ENCODE data around the gene BEND5. TPM values are rescaled to one million over a fixed set of nuclear protein-coding genes. Genes with fewer than 3 reads are reported as not detected.
A peak's percentile ranks its signal among the peaks of the same experiment; 100 is the strongest.

Gene BEND5
- total RNA-seq, 1 donor from 2014 or later: 5.7 TPM

DNA sequence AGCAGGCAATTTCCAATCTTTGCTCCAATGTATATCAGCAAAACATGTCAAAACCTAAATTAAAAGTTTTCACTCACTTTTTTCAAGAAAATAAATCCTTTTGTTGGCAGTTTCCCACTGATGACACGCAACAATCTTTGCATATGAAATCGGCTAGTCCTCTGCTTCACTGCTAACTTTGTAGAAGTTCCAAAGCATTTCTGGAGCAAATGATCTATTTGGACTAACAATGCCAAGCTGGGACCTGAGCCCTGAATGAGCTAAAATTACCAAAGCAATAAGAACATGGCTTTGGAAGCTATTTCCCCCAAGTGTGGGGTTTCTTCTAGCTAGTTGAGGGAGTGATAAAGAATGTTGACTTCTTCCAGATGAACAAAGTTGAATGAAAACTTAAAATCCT, 5.1 kb downstream of the BEND5 start:
- ATAC-seq (no peak), DNase-seq (ENCODE audit: low spot score) (no peak)
- intact Hi-C loops (cut with DNase I): no loop called here

DNA sequence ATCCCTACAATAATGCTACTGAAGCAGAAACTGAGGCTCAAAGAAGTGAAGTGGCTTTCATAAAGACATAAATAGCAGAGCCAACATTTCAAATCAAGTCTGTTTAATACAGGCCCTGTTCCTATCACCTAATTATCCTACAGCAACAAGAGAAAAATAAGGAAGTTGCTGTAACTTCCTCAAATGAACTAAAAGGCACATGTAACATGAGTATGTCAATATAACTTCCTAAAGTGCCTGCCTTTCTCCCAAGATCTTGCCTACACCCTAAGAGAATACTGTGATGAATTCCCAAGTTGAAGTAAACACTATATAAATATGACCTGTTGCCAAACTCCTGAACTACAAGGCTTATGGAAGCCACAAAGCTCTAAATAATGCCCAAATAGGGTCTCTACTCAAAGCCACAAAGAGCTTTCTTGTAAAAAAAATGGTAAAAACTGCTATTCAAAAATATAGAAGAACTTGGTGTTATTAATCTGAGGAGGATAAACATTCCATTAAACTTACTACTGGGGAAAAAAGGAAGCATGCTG, 8.6 kb downstream of the BEND5 start:
- intact Hi-C loops (cut with DNase I): no loop called here
- ATAC-seq (no peak), DNase-seq (ENCODE audit: low spot score) (no peak)

DNA sequence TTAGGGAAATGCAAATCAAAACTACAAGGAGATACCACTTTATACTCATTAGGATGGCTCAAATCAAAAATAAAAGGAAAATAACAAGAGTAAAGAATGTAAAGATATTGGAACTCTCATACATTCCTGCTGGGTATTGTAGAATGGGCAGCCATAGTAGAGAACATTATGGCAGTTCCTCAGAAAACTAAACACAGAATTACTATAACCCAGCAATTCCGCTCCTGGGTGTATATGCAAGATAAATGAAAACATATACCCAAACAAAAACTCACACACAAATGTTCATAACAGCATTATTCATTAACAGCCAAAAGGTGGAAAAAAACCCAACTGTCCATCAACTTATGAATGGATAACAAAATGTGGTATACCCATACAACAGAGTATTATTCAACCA, 11.4 kb downstream of the BEND5 start:
- intact Hi-C loops (cut with DNase I): no loop called here
- ATAC-seq (no peak), DNase-seq (ENCODE audit: low spot score) (no peak)

DNA sequence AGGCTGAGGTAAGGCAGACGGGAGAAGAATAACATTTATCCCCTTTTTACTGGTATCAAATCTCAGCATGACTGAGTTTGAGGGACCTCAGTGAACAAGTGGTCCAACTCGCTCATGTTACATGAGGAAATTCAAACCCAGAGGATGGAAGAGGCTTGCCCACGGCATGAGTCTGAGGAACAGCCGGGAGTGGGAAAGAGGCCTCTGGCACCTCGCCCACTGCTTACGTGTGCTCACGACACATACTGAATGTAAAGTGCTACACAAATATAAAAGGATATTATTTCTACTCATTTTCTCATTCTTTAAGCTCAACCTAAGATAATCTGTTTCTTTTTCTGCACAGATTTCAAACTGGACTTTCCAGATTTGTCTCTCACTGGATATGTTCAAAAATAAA, 14.7 kb downstream of the BEND5 start:
- intact Hi-C loops (cut with DNase I): no loop called here
- ATAC-seq: no peak
- no peak for DNase-seq (ENCODE audit: low spot score)

DNA sequence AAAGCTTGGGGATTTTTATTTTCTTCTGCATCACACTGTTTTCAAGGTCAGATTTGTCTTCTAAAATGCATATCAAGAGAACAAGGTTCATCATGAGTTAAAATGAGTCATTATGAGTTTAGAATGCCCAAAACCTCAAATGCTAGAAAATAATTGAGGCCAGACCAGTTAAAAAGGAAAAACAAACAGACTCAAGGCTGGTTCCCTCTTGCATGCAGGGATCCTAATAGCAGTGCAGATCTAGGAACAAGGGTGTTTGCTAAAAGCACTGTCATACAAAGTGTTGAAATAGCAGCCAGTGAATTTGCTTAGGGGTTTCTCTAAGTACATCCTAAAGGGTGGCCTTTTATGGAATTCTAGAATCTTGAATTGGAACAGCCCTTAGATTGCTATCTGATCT, 15.3 kb downstream of the BEND5 start:
- DNase-seq (ENCODE audit: low spot score) (no peak), ATAC-seq (no peak)
- intact Hi-C loops (cut with DNase I): no loop called here

DNA sequence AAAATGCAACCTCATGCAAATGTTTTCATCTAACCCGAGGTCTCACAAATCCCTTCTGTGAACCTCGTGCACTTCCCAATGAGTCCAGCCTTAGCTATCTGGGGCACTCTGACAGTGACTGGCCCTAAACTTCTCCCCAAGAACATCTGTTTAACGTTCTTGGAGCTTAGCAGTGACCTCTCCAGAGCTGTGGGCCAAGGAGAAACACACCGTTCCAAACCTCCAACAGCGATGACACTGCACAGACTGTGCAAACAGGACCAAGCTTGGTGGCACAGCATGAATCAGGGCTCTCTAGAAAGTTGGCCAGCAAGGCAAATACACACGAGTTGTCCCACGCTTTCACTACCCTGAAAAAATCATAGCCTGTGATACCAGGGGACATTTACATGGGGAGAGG, 15.8 kb downstream of the BEND5 start:
- intact Hi-C loops (cut with DNase I): no loop called here
- ATAC-seq (no peak), DNase-seq (ENCODE audit: low spot score) (no peak)

DNA sequence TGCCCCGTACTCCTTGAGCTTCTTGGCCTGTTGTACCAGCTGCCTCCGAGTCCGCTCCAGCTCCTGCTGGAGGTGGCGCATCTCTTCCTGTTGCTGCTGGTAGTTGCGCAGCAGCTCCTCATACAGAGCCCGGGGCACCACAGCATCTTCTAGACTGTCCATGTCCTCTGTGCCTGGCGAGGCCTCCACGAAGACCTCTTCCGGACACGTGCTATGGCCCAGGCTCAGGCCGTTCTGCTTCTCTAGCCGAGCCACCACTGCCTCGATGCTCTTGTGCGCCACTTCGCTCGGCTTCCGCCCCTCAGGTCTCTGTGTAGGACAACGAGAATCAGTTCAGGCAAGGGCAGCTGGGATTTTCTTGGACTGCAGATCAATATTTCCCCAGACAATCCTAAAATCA, 17.7 kb downstream of the BEND5 start:
- intact Hi-C loops (cut with DNase I): no loop called here
- DNase-seq (ENCODE audit: low spot score): no peak
- no peak for ATAC-seq

DNA sequence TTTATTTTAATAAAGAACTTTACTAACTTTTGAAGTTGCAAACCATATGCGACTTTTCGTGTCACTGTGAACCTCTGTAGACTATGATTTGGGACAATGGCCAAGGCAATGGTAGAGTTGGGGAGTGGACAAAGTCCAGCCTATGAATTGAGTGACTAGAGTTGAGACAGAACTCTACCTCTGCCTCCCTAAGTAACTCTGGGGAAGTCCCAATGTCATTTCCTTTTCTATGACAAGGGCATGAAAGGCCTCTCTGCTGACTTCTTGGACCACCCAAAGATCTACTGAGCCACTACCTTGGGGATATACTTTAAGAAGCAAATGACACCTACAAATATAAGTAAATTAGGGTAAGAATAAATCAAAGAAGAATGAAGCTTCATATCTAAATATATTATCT, 19.3 kb downstream of the BEND5 start:
- no peak for DNase-seq (ENCODE audit: low spot score)
- intact Hi-C loops (cut with DNase I): no loop called here
- ATAC-seq: no peak

DNA sequence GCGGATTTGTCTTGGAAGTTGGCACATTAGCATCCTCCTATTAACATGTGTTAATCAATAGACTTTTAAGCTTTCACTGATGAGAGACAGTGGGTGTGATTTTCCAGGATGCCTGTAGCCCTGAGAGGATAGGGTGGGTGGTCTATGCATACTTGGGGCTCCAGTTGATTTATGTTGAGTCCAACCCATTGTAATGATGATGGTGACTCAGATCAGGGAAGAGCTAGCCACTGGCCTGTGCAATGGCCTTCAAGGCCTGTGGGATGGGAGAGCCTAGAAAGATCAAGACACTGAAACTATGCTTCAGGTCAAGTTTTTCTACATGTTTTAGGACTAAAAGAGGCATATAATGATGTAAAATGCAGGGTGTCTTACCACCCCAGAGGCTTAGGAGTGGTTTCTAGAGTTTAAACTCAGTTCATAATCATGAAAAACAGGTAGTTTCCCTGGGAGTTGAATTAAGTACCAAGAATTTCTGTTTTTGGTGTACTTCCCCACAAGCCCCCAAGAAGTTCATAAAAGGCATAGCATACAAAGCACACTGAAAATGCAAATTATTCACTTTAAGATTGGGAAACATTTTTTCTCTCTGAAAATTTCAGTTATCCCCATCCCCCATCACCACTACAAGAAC, 19.9 kb downstream of the BEND5 start:
- no peak for DNase-seq (ENCODE audit: low spot score)
- ATAC-seq: no peak
- intact Hi-C loops (cut with DNase I): no loop called here

DNA sequence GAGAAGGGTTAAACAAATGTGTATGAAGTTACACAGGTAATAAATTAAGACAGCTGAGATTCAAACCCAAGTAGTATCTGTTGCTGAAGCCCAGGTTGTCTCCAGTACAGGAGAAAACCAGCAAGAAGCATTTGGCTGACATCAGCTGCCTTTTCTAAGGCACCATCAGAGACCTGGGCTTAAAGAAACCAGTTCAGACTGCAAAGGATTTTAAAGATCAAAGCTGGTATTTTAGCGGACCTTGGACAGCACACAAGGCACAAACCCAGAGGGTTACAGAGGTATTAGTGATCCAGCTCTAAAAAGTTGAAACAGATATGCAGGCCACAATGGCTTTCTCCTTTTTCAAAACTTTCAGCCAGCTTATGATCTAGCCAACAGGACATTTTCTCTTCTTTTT, 23.4 kb downstream of the BEND5 start:
- ATAC-seq: no peak
- no peak for DNase-seq (ENCODE audit: low spot score)
- intact Hi-C loops (cut with DNase I): no loop called here

DNA sequence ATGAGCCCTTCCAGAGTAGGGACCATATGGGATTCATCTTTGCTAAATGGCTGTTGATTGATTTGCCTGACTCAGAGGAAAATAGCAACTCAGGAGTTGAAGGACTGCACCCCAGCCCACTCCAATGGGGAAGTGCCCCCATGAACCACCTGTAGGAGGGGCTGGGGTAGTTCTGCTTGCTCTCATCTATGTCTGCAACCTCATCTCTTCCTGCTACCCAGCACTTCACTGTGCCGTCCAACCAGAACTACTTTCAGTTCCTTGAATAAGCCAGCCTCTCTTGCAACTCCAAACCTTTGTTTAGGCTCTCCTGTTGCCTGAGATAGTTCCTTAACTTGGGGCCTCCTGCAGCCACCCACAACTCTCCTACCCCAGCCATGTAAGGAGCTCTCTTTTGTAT, 26.6 kb downstream of the BEND5 start:
- ATAC-seq: no peak
- intact Hi-C loops (cut with DNase I): no loop called here
- no peak for DNase-seq (ENCODE audit: low spot score)

DNA sequence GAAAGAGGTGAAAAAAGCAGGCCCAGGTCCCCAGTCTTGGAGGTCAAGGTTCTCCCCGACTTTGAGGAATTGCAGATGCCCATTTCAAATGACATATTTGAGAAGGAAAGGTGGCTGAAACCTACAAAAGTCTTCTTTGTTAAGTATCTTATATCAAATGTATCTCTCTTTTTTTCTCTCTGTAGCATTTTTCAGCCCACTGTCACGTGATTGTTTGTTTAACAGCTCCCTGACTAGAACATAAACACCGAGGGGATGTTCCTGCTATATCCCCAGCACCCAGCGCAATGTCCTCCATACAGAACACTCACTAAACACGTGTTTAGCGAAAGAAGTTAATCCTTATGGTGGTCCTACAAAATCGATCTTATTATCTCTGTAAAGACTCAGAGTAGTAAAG, 27.6 kb downstream of the BEND5 start:
- intact Hi-C loops (cut with DNase I): no loop called here
- no peak for DNase-seq (ENCODE audit: low spot score)
- no peak for ATAC-seq

DNA sequence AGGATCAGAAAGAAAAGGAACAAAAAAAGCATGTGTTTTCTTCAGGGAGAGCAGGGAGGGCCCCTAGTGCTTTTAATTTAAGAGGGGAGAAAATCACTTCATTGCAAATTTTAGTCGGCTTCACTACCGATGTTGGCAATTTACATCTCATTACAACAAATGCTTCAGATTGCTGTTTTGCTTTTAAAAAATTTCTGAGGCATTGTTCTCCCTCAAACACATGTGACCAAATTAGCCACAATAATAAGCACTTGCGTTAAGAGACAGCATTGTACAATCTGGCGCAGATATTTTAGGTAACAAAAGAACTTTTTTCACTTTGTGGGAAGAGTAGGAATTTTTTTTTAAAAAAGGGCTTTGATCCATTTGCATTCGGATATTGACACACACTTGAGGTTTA, 29.8 kb downstream of the BEND5 start:
- DNase-seq (ENCODE audit: low spot score): no peak
- ATAC-seq: no peak
- intact Hi-C loops (cut with DNase I): no loop called here

DNA sequence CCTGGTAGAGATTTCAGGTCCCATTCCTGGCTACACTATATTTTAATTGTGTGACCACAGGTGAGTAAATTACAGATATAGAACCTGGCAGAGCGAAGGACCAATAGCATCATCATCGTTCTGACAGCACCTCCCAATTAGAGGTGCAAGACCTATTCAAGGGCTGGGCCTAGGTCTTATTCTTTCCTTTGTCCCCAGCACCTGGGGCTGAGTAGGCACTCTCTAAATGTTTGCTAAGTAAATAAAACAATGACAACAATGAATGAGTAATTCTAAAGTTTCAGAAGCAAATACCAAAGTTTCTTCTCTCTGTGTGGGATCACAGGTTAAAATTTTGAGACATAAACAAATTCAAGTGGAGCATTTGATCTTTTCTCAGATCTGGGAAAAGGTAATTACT, 32.7 kb downstream of the BEND5 start:
- no peak for ATAC-seq
- no peak for DNase-seq (ENCODE audit: low spot score)
- intact Hi-C loops (cut with DNase I): no loop called here

DNA sequence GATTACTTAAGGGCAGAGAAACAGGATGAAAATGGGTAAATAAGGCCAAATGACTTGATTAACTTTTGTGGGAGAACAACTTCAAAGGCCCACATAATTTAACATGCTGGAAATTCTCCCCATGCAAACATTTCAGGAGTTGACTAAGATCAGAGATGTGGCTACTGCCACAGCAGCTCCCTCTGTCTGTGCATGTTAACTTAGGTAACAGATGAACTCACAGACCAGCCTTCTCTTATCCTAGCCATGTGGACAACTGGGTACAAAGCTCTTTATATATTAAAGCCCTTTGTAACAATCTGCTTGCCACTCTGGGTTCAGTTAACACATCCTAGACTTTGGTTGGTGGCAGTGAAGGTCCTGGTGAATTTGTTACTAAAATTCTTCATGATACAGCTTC, 33.2 kb downstream of the BEND5 start:
- no peak for ATAC-seq
- no peak for DNase-seq (ENCODE audit: low spot score)
- intact Hi-C loops (cut with DNase I): no loop called here

DNA sequence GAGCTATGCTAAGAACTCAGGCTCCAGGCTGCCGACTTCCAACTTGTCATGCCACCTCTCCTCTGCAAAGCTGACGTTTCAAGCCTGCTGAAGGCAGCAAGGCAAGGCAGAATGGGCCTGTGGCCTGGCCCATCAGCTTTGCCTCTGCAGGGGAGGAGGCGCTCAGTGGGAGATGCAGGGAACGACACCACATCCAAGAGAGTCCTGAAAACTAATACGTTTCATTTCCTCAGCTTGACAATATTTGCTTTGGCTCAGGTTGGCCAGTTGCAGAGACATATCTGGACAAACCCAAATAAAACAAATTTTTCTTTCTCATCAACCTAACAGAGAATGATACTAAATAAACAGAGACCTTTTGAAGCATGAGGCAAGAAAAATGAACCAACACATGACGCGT, 35.3 kb downstream of the BEND5 start:
- ATAC-seq (peak; percentile 61), DNase-seq (ENCODE audit: low spot score) (peak; percentile 49)
- intact Hi-C loops (cut with DNase I): no loop called here

DNA sequence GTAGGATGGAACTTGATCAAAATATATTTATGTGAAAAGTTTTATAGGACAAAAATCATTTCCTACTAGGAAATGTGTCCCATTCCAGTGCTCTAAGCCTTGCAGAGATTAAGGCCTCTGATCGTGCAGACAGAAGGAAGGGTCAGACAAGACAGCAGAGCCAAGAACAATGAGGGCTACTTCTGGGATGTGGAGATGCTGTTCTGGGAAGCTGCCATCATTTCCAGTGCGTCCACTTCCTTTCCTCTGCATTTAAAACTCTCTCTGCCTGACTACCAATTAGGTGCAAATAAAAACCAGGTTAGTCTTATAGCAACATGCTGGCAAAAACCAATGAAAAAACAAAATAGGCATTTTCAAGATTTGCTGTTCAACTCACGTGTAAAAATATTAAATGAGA, 36.1 kb downstream of the BEND5 start:
- DNase-seq (ENCODE audit: low spot score): no peak
- intact Hi-C loops (cut with DNase I): no loop called here
- ATAC-seq: no peak

DNA sequence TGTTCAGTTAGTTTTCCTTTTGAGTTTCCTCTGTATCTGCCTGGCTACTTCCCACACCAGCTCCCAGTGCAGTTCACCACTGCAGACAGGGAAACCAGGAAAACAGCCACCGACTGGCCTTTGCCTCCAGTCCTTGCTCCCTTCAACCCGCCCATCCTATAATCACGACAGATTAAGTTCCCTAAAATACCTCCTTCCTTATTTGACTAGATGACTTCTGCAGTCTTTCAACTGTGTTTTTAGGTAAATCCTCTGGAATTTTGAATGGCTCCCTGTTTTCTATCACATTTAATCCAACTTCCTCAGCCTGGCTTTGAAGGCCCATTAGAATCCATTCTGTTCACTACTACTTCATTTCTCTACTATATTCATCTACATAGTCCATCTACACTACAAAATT, 37.6 kb downstream of the BEND5 start:
- ATAC-seq: no peak
- intact Hi-C loops (cut with DNase I): no loop called here
- no peak for DNase-seq (ENCODE audit: low spot score)

DNA sequence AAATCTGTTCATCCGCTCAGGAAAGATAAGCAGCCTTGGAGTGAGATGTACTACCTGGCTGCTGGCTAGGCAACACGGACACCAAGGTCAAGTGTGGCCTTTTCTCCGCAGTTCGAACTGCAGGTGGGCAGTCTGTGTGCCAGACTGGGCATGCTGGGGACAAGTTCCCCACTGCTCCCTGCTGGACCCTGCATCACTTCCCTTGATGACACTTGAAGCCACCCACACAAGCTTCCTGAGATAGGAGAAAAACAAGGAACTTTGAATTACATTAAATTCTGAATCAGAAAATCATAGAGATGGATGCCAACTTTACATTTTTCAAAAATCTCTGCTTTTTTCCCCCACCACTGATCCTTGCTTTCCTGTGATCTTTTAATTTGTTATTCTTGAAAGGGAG, 38.3 kb downstream of the BEND5 start:
- ATAC-seq (no peak), DNase-seq (ENCODE audit: low spot score) (no peak)
- intact Hi-C loops (cut with DNase I): no loop called here

DNA sequence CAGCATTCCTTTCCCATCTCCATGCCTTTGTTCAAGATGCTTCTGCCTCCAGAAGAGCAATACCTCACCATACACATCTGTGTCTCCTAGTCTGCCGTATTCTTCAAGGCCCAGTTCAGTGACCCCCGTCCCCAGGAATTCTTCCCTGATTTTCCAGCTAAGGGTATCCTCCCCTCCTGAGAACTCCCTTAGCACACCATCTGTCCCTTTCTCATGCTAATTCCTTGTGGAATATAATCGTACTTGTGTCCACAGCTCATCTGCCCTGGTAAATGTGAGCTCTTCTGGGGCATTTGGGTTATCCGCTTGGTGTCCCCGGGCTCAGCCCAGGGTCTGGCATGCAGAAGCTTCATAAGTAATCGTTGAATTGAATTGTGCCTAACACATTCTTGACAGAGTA, 40.9 kb downstream of the BEND5 start:
- ATAC-seq (no peak), DNase-seq (ENCODE audit: low spot score) (no peak)
- intact Hi-C loops (cut with DNase I): no loop called here

DNA sequence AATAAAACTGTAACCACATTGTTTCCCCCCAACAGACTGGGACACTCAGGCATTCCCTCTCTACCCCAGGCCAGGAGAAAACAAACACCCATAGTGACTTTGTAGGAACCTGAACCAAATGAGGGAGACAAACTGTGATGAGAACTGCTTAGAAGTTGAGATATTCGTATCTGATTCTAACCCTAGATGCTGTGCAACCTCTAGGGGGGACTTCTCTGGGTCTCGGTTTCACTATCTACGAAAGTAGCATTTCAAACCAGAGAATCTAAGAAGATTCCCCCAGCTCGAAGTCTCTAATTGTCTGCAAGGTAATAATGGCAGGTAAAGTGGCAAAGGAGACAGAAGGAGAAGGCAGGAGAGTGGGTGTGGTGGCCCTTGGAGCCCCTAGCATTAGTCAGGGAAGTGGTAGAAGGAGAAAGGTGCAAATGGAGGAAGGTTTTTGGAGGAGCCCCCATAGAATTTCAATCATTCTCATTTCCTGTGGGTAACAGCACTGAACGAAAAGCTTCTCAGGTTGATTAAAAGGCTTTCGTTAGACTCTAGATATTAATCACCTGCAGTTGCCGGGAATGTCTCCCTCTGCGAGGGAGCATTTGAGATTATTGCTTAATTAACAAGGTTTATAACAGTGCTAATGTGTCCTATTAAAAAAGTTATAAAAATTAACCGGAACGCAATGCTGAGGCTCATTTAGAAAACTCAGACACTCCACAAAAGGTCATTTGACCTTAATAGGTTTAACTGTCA, 46.4 kb downstream of the BEND5 start:
- DNase-seq (ENCODE audit: low spot score) (no peak), ATAC-seq (no peak)
- intact Hi-C loops (cut with DNase I): no loop called here
